Sigmoid colon (tissue), 4 donors: ENCODE measurements around the gene ZNF837.
A peak's percentile ranks its signal among the peaks of the same experiment; 100 is the strongest.

Experiments
- POLR2A ChIP-seq, 2 donors: fragments of 450-650 bp; IDR thresholded peaks; one replicate each; pipeline ENCODE4 v1.6.1; 2016; ENCODE audit warnings: antibody characterized with exemption in 2 of 2, mild to moderate bottlenecking in 2 of 2, moderate library complexity in 2 of 2
- POLR2AphosphoS5 ChIP-seq, 4 donors: sonication (generic); formaldehyde crosslinking; IDR thresholded peaks; one replicate each; pipeline ENCODE4 v1.6.1; 2017; ENCODE audit warnings: antibody characterized with exemption in 4 of 4
- TF ChIP-seq, protein P1 (sequence below), 4 experiments: fragments of 450-650 bp in 3 of 4; fragments of 200-600 bp in 1 of 4; IDR thresholded peaks; one replicate each; pipeline ENCODE4 v1.5.1; 2016 to 2019; ENCODE audit warnings: antibody characterized with exemption in 4 of 4, mild to moderate bottlenecking in 3 of 4, moderate library complexity in 2 of 4

DNA sequence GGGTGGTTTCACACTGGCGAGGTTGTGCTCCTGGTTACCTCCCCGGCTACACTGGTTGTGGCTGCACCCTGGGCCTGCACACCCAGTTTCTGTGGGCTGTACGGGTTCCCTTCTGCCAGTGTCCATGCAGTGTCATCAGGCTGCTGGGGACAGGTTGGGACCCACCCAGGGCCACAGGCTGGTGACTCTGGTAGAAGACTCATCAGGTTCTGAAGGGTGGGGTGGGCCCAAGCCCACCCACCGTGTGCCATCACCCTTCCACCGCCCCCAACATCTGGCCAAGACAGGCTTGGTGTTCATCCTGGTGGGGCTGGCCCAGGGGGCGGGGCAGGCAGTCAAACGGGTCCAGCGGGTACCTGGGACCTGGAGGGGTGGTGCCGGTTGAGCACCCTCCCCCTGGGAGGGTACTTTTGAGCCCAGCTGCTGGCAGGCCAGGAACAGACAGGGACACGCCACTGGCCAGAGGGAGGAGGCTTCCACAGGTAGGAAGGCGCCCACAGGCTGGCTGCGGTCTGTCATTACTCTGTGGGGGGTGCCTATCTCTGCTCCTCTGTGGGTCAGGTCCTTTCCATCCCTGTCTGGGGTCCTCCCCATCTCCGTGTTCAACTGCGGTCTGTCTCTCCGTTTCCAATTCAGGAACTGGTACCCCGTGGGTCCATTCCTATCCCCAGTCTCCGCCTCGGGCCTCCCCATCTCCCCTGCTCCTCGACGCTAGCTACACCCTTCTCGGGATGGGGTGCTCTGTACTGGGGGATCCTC is 14.6 kb upstream of the ZNF837 start, which contains the start of gene RNF225:
- TF ChIP-seq, protein P1, sequence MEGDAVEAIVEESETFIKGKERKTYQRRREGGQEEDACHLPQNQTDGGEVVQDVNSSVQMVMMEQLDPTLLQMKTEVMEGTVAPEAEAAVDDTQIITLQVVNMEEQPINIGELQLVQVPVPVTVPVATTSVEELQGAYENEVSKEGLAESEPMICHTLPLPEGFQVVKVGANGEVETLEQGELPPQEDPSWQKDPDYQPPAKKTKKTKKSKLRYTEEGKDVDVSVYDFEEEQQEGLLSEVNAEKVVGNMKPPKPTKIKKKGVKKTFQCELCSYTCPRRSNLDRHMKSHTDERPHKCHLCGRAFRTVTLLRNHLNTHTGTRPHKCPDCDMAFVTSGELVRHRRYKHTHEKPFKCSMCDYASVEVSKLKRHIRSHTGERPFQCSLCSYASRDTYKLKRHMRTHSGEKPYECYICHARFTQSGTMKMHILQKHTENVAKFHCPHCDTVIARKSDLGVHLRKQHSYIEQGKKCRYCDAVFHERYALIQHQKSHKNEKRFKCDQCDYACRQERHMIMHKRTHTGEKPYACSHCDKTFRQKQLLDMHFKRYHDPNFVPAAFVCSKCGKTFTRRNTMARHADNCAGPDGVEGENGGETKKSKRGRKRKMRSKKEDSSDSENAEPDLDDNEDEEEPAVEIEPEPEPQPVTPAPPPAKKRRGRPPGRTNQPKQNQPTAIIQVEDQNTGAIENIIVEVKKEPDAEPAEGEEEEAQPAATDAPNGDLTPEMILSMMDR (IDR thresholded peaks at IDR 0.05), result no peak
- TF ChIP-seq POLR2AphosphoS5 (IDR thresholded peaks at IDR 0.05), result peak in 1 of 4 donors; percentile 6
- TF ChIP-seq POLR2A (IDR thresholded peaks at IDR 0.05), result no peak
